ENCODE measurements around the gene PKP3. TPM values are rescaled to one million over a fixed set of nuclear protein-coding genes. Genes with fewer than 3 reads are reported as not detected.

PKP3 gene
- total RNA-seq, 2 experiments from 2014 or later: 0.60 TPM; not detected in 1

DNA sequence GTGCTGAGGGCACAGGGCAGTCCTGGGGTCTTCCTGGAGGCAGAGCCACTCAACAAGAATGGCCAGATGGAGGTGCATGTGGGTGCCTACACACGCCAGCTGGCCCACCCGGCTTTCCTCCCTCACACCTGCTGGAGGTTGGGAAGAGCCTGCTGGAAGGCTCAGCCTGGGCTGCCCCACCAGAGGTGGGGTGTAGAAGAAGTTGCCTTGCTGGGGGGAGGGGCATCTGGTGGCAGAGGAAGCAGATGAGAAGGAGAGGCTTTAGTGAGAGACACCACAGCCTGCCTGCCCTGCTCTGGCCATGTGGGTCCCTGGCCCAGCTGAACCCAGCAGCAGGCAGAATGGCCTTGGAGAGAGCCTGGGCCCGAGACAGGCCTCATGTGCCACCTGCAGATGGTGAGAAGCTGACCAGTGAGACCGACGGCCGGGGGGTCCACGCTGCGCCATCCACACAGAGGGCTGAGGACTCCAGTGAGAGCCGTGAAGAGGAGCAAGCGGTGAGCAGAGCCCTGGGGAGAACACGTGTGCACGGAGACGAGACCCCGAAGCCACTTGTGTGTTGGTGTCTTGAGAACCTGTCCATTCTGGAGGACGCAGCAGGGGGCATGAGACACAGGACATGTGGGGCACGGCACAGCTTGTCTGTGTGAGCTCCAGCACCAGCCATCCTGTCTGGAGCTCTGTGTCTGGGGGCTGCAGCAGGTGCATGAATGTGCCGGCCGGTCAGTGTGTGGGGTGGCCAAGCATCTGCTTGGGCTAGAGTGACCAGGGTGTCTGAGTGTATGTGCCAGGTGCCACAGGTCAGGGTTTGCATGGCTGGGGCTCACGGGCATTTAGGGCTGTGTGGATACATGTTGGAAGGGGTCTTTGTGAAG lies 22.1 kb upstream of the PKP3 start:
- TF ChIP-seq, protein P1, sequence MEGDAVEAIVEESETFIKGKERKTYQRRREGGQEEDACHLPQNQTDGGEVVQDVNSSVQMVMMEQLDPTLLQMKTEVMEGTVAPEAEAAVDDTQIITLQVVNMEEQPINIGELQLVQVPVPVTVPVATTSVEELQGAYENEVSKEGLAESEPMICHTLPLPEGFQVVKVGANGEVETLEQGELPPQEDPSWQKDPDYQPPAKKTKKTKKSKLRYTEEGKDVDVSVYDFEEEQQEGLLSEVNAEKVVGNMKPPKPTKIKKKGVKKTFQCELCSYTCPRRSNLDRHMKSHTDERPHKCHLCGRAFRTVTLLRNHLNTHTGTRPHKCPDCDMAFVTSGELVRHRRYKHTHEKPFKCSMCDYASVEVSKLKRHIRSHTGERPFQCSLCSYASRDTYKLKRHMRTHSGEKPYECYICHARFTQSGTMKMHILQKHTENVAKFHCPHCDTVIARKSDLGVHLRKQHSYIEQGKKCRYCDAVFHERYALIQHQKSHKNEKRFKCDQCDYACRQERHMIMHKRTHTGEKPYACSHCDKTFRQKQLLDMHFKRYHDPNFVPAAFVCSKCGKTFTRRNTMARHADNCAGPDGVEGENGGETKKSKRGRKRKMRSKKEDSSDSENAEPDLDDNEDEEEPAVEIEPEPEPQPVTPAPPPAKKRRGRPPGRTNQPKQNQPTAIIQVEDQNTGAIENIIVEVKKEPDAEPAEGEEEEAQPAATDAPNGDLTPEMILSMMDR (IDR thresholded peaks at IDR 0.05): no peak
- CTCF ChIA-PET: no interaction called here
- no peak overlapping the region for H3K4me3 ChIP-seq (ENCODE audit: low read length)
- H3K9me3 Mint-ChIP-seq: peaks cover 2% of the 10 kb centered on the region
- DNase-seq: no peak
- H3K27ac ChIP-seq (ENCODE audit: low read depth in 1 of 2, low read length in 2 of 2): no peak overlapping the region
- POLR2A ChIA-PET: no interaction called here
- H3K9me3 ChIP-seq (ENCODE audit: control insufficient read depth in 1 of 2, insufficient read depth in 1 of 2, low read length in 2 of 2): peaks cover 0 to 13% of the 10 kb centered on the region in 2 experiments
- peaks cover 21% of the 10 kb centered on the region for H3K4me1 Mint-ChIP-seq (ENCODE audit: low read depth)
- peaks cover 25 to 28% of the 10 kb centered on the region in 2 experiments for H3K27me3 ChIP-seq (ENCODE audit: control insufficient read depth in 1 of 2, insufficient read depth in 2 of 2, low read length in 2 of 2)
- no peak overlapping the region for H3K4me3 Mint-ChIP-seq
- H3K27me3 Mint-ChIP-seq: peaks cover 28% of the 10 kb centered on the region
- H3K36me3 Mint-ChIP-seq (ENCODE audit: low read depth): no peaks in the 10 kb centered on the region
- intact Hi-C loops (cut with DNase I, micrococcal nuclease): no loop called here
- H3K36me3 ChIP-seq (ENCODE audit: insufficient read depth, low read length): no peaks in the 10 kb centered on the region
- H3K27ac Mint-ChIP-seq: no peak overlapping the region
- H3K4me1 ChIP-seq (ENCODE audit: insufficient read depth, low read length): peaks cover 15% of the 10 kb centered on the region
- no peak for ATAC-seq (ENCODE audit: poor library complexity)

DNA sequence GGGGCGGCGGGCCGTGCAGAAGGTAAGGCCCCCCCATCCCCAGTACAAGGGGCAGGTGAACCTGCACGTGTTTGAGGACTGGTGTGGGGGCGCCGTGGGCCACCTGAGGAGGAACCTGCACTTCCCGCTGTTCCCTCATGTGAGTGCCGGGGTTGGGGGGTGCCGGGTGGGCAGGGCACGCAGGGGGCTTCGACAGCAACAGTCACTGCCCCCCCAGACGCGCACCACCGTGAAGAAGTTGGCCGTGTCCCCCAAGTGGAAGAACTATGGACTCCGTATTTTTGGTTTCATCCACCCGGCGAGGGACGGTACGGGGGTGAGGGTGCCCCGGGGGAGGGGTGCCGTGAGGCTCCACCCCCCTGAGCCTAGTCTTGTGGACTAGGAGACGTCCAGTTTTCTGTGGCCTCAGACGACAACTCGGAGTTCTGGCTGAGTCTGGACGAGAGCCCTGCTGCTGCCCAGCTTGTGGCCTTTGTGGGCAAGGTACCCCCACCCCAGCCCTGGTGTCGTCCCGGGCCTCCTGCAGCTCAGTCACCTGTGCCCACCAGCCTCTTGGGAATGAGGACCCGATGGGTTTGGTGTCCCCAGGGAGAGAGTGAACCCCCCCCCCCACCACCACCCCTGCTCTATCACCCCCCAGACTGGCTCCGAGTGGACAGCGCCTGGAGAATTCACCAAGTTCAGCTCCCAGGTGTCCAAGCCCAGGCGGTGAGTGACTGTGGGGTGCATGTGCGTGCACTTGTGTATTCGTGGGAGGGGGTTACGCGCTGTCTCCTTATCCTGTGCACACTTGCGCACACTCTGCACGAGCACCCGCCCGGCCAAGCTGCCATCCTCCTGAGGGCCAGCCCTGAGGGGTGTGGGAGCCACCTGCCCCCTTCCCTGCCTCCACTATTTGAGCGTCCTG lies 20.9 kb upstream of the PKP3 start:
- H3K27me3 ChIP-seq (ENCODE audit: control insufficient read depth in 1 of 2, insufficient read depth in 2 of 2, low read length in 2 of 2): peaks cover 15 to 17% of the 10 kb centered on the region in 2 experiments
- no peaks in the 10 kb centered on the region for H3K36me3 ChIP-seq (ENCODE audit: insufficient read depth, low read length)
- DNase-seq: no peak
- H3K27ac ChIP-seq (ENCODE audit: low read depth in 1 of 2, low read length in 2 of 2): no peak overlapping the region
- ChIA-PET CTCF (no interaction called here), POLR2A (no interaction called here)
- no peak overlapping the region for H3K4me3 ChIP-seq (ENCODE audit: low read length)
- no peak for ATAC-seq (ENCODE audit: poor library complexity)
- Mint-ChIP-seq H3K27me3 (peaks cover 21% of the 10 kb centered on the region), H3K4me1 (ENCODE audit: low read depth) (peaks cover 12% of the 10 kb centered on the region), H3K27ac (no peak overlapping the region), H3K4me3 (no peak overlapping the region), H3K9me3 (peaks cover 2% of the 10 kb centered on the region), H3K36me3 (ENCODE audit: low read depth) (no peaks in the 10 kb centered on the region)
- intact Hi-C loops (cut with DNase I, micrococcal nuclease): no loop called here
- peaks cover 12% of the 10 kb centered on the region for H3K4me1 ChIP-seq (ENCODE audit: insufficient read depth, low read length)
- peaks cover 0 to 13% of the 10 kb centered on the region in 2 experiments for H3K9me3 ChIP-seq (ENCODE audit: control insufficient read depth in 1 of 2, insufficient read depth in 1 of 2, low read length in 2 of 2)
- TF ChIP-seq, protein P1 (IDR thresholded peaks at IDR 0.05): no peak

DNA sequence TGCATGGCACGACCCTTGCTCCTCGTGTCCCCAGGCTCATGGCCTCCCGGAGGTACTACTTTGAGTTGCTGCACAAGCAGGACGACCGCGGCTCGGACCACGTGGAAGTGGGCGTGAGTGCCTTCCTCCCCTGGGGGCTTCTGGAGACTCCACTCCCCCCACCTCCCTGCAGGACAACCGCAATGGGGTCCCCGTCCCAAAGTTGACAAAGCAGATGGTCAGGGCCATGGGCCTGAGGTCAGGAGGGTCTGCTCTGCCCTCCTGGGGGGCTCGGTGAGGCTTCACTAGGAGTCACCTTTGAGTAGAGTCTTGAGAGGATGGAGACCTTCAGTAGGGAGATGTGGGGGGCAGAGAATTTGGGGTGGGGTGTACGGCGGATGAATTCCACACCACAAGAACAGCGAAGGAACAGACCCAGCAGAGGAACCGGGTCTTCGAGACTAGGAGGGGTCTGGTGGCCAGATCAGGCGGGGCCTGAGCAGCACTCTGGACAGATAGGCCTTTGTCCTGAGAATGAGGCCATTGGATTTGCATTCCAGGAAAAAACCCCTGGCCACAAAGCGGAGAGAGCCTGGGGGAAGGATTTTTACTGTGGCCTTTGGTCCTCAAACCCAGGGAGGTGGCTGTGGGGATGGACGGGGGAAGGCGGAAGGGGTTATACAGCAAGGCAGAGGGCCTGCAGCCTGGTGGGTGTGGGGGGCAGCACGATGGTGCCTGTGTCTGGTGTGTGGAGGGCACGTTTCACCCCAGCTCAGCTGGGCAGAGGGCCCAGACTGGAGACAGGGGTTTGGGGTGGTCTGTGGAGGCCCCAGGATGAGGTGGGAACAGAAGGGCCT lies 20.1 kb upstream of the PKP3 start:
- ATAC-seq (ENCODE audit: poor library complexity) (no peak), DNase-seq (no peak)
- H3K27ac Mint-ChIP-seq: no peak overlapping the region
- no peak overlapping the region for H3K27ac ChIP-seq (ENCODE audit: low read depth in 1 of 2, low read length in 2 of 2)
- H3K4me1 ChIP-seq (ENCODE audit: insufficient read depth, low read length): peaks cover 4% of the 10 kb centered on the region
- ChIA-PET CTCF (no interaction called here), POLR2A (no interaction called here)
- H3K27me3 Mint-ChIP-seq: peaks cover 20% of the 10 kb centered on the region
- peaks cover 5% of the 10 kb centered on the region for H3K4me1 Mint-ChIP-seq (ENCODE audit: low read depth)
- TF ChIP-seq, protein P1 (IDR thresholded peaks at IDR 0.05): no peak
- peaks cover 2% of the 10 kb centered on the region for H3K9me3 Mint-ChIP-seq
- H3K4me3 ChIP-seq (ENCODE audit: low read length): no peak overlapping the region
- peaks cover 8 to 10% of the 10 kb centered on the region in 2 experiments for H3K27me3 ChIP-seq (ENCODE audit: control insufficient read depth in 1 of 2, insufficient read depth in 2 of 2, low read length in 2 of 2)
- intact Hi-C loops (cut with DNase I, micrococcal nuclease): no loop called here
- no peaks in the 10 kb centered on the region for H3K36me3 ChIP-seq (ENCODE audit: insufficient read depth, low read length)
- peaks cover 0 to 8% of the 10 kb centered on the region in 2 experiments for H3K9me3 ChIP-seq (ENCODE audit: control insufficient read depth in 1 of 2, insufficient read depth in 1 of 2, low read length in 2 of 2)
- no peak overlapping the region for H3K4me3 Mint-ChIP-seq
- H3K36me3 Mint-ChIP-seq (ENCODE audit: low read depth): no peaks in the 10 kb centered on the region

Measured in CD4-positive, alpha-beta T cell (primary cell).